Body of pancreas (tissue), 4 donors: ENCODE results near the gene BBX.

Source experiments
- CTCF ChIP-seq, 7 experiments: fragments of 450-650 bp in 4 of 7; fragments of 200-600 bp in 3 of 7; sonication (generic) in 3 of 7; IDR thresholded peaks; one replicate each; pipeline ENCODE4 v1.5.1; 2016 to 2019; ENCODE audit warnings: antibody characterized with exemption in 7 of 7
- POLR2A ChIP-seq, 3 donors: fragments of 450-650 bp; IDR thresholded peaks; one replicate each; pipeline ENCODE4 v1.6.1; 2016; ENCODE audit warnings: antibody characterized with exemption in 3 of 3, mild to moderate bottlenecking in 2 of 3

- TF ChIP-seq CTCF (IDR thresholded peaks at IDR 0.05) (peak in 6 of 7 experiments; percentile 19 to 60 (median 56)), POLR2A (IDR thresholded peaks at IDR 0.05) (no peak)
These were observed 51.9 kb downstream of the BBX start for GRCh38 chr3:107574650-107575049.
